ENCODE data around the gene CNTNAP2. TPM values are rescaled to one million over a fixed set of nuclear protein-coding genes. Genes with fewer than 3 reads are reported as not detected.

Gene CNTNAP2
- total and polyA plus RNA-seq, 2 of the 4 experiments (the other 2 are of a cell fraction) = not detected

DNA sequence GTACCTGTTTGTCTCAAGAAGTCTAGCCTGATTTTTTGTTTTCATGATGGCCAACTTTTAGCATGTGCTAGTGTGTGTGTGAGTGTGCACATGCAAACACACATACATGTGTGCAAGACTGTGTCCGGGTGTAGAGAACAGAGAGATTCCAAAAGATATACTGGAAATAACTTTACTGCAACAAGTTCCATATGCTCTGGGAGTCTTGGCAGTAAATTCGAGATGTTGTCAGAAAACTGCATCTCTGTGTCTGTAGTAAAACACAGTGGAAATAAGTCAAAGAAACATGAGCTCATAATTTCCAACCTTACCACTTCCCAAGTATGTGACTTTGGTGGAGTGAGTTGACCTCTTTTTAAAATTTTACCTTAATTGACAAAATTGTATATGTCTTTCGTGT is 1523.2 kb downstream of the CNTNAP2 start:
- dilution Hi-C loops (cut with HindIII; ENCODE audit: low sequenced_read_pairs, unreplicated experiment) (no loop called here), in situ Hi-C loops (cut with MboI; ENCODE audit: low sequenced_read_pairs) (no loop called here), intact Hi-C loops (cut with micrococcal nuclease) (no loop called here)
- Histone ChIP-seq H3K4ac (ENCODE audit: low read depth, low read length) (no peak overlapping the region), H3K9me3 (ENCODE audit: control insufficient read depth, insufficient read depth, low read length) (peaks cover 8% of the 10 kb centered on the region), H3K79me1 (ENCODE audit: low read depth in 1 of 2, low read length in 2 of 2) (no peaks in the 10 kb centered on the region), H2AFZ (replicated peaks; ENCODE audit: low read length, poor library complexity) (no peak overlapping the region), H2BK120ac (ENCODE audit: low read depth, low read length) (no peak overlapping the region), H2AK5ac (ENCODE audit: low read depth, low read length) (no peak overlapping the region), H3K27me3 (ENCODE audit: control insufficient read depth, insufficient read depth, low read length) (no peaks in the 10 kb centered on the region), H4K5ac (ENCODE audit: low read depth, low read length) (no peak overlapping the region), H3K4me3 (ENCODE audit: insufficient read depth, low read depth, low read length) (no peak overlapping the region), H3K14ac (replicated peaks; ENCODE audit: low read depth, low read length) (no peak overlapping the region), H3K9ac (ENCODE audit: low read depth, low read length) (no peak overlapping the region), H3K18ac (ENCODE audit: low read depth, low read length) (no peak overlapping the region), H4K20me1 (ENCODE audit: insufficient read depth, low read length) (no peaks in the 10 kb centered on the region), H2AK9ac (replicated peaks; ENCODE audit: low read depth, low read length, poor library complexity) (no peak overlapping the region), H3K56ac (ENCODE audit: extremely low read depth, insufficient read depth, low read length) (no peak overlapping the region), H2BK15ac (ENCODE audit: low read depth, low read length) (no peak overlapping the region), H2BK20ac (ENCODE audit: low read depth, low read length) (no peak overlapping the region), H4K91ac (ENCODE audit: insufficient read depth, low read depth, low read length) (no peak overlapping the region), H3K23ac (ENCODE audit: low read depth, low read length) (no peak overlapping the region), H4K8ac (ENCODE audit: low read depth in 2 of 2, low read length in 2 of 2) (no peak overlapping the region), H3K36me3 (ENCODE audit: control insufficient read depth, insufficient read depth, low read length) (no peaks in the 10 kb centered on the region), H3K4me1 (ENCODE audit: control insufficient read depth, insufficient read depth, low read length) (no peaks in the 10 kb centered on the region), H3K9me1 (ENCODE audit: insufficient read depth, low read length) (no peaks in the 10 kb centered on the region), H3K27ac (ENCODE audit: insufficient read depth, low read length) (no peak overlapping the region), H3K4me2 (ENCODE audit: low read depth, low read length) (no peak overlapping the region), H2BK5ac (ENCODE audit: low read depth, low read length, poor library complexity, severe bottlenecking) (no peak overlapping the region)
- no CpG with 5 or more reads among the region's 3 CpGs for WGBS, 2 experiments (ENCODE audit: extremely low coverage in 2 of 2, insufficient read length in 1 of 2)
- no peak for DNase-seq
- no TSS peak for BruUV-seq (replicated peaks)
- ChIA-PET CTCF (no interaction called here), POLR2A (ENCODE audit: unreplicated experiment) (no interaction called here)
- no peak for ATAC-seq (ENCODE audit: low read depth)
- TF ChIP-seq FOS (IDR thresholded peaks at IDR 0.05; ENCODE audit: low read depth, low read length) (no peak), CEBPB (IDR thresholded peaks at IDR 0.05; ENCODE audit: low read depth, low read length) (no peak), MXI1 (IDR thresholded peaks at IDR 0.05; ENCODE audit: borderline replicate concordance, low read depth, low read length) (no peak), MAZ (IDR thresholded peaks at IDR 0.05; ENCODE audit: borderline replicate concordance, low read depth, low read length) (no peak), RFX5 (IDR thresholded peaks at IDR 0.05; ENCODE audit: low read depth, low read length) (no peak), SMC3 (IDR thresholded peaks at IDR 0.05; ENCODE audit: low read depth, low read length) (no peak), MAFK (IDR thresholded peaks at IDR 0.05; ENCODE audit: low read depth, low read length) (no peak), BHLHE40 (IDR thresholded peaks at IDR 0.05; ENCODE audit: low read depth, low read length) (no peak), RAD21 (IDR thresholded peaks at IDR 0.05; ENCODE audit: low read length) (no peak), RCOR1 (IDR thresholded peaks at IDR 0.05; ENCODE audit: insufficient replicate concordance, low read length) (no peak), NFE2L2 (IDR thresholded peaks at IDR 0.05; ENCODE audit: low read depth, low read length) (no peak), CHD1 (IDR thresholded peaks at IDR 0.05; ENCODE audit: low read depth, low read length) (no peak), POLR2A (IDR thresholded peaks at IDR 0.05; ENCODE audit: low read depth, low read length) (no peak)
- TF ChIP-seq, protein P1, sequence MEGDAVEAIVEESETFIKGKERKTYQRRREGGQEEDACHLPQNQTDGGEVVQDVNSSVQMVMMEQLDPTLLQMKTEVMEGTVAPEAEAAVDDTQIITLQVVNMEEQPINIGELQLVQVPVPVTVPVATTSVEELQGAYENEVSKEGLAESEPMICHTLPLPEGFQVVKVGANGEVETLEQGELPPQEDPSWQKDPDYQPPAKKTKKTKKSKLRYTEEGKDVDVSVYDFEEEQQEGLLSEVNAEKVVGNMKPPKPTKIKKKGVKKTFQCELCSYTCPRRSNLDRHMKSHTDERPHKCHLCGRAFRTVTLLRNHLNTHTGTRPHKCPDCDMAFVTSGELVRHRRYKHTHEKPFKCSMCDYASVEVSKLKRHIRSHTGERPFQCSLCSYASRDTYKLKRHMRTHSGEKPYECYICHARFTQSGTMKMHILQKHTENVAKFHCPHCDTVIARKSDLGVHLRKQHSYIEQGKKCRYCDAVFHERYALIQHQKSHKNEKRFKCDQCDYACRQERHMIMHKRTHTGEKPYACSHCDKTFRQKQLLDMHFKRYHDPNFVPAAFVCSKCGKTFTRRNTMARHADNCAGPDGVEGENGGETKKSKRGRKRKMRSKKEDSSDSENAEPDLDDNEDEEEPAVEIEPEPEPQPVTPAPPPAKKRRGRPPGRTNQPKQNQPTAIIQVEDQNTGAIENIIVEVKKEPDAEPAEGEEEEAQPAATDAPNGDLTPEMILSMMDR (conservative IDR thresholded peaks at IDR 0.05; ENCODE audit: low read depth, low read length) = no peak
- TF ChIP-seq, protein P2, sequence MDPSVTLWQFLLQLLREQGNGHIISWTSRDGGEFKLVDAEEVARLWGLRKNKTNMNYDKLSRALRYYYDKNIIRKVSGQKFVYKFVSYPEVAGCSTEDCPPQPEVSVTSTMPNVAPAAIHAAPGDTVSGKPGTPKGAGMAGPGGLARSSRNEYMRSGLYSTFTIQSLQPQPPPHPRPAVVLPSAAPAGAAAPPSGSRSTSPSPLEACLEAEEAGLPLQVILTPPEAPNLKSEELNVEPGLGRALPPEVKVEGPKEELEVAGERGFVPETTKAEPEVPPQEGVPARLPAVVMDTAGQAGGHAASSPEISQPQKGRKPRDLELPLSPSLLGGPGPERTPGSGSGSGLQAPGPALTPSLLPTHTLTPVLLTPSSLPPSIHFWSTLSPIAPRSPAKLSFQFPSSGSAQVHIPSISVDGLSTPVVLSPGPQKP (IDR thresholded peaks at IDR 0.05; ENCODE audit: borderline replicate concordance, low read depth, low read length) = no peak
- TF ChIP-seq, protein P3, sequence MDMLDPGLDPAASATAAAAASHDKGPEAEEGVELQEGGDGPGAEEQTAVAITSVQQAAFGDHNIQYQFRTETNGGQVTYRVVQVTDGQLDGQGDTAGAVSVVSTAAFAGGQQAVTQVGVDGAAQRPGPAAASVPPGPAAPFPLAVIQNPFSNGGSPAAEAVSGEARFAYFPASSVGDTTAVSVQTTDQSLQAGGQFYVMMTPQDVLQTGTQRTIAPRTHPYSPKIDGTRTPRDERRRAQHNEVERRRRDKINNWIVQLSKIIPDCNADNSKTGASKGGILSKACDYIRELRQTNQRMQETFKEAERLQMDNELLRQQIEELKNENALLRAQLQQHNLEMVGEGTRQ (IDR thresholded peaks at IDR 0.05; ENCODE audit: low read depth, low read length) = no peak
